AG04450 (cell line): ENCODE results near the gene TBC1D14. TPM values are rescaled to one million over a fixed set of nuclear protein-coding genes. Genes with fewer than 3 reads are reported as not detected.
A peak's percentile ranks its signal among the peaks of the same experiment; 100 is the strongest.

Experiments
- CTCF ChIA-PET: fragments of 300-600, 350-600 bp; formaldehyde crosslinking; extraction: SDS; loops from one replicate; lab custom pipeline; 2022; ENCODE audit warnings: antibody characterized with exemption, inconsistent platforms; lab: Charles Lee
- POLR2A ChIA-PET: fragments of 350-600 bp; formaldehyde crosslinking; extraction: SDS; loops from one replicate; lab custom pipeline; 2021; ENCODE audit warnings: antibody characterized with exemption, inconsistent platforms; lab: Yijun Ruan, JAX
- DNase-seq: peaks from one replicate; pipeline ENCODE4 v3.0.0-alpha.2; 2011; ENCODE audit warnings: low read depth, low spot score
- H3K27ac ChIP-seq: one replicate; pipeline ENCODE4 v1.5.1; 2012; ENCODE audit warnings: low read depth, low read length, control low read depth
- H3K27me3 ChIP-seq: one replicate; pipeline ENCODE4 v1.6.0; 2012; ENCODE audit warnings: low read length; ENCODE audit not compliant: control insufficient read depth, insufficient read depth
- H3K4me3 ChIP-seq: 2 replicates; pipeline ENCODE4 v1.5.1; 2011; ENCODE audit warnings: mild to moderate bottlenecking, low read depth, low read length, control low read depth
- H3K9me3 ChIP-seq: 2 replicates; pipeline ENCODE4 v1.5.1; 2012; ENCODE audit warnings: low read length; ENCODE audit not compliant: control insufficient read depth, insufficient read depth
- polyA plus RNA-seq: library from polyadenylated mRNA; depleted of rRNA; stranded (reverse); fragments of >200 nt; gene quantifications from 2 replicates; pipeline ENCODE4 v1.2.3, GENCODE V29; 2011
- TF ChIP-seq, protein P1 (sequence below): IDR thresholded peaks from 2 replicates; pipeline ENCODE4 v1.5.1; 2011; ENCODE audit warnings: low read depth, low read length, control low read depth, inconsistent platforms

TBC1D14 gene
- polyA plus RNA-seq, 1 experiment, result 46.3 TPM

- H3K27ac ChIP-seq, result no peak overlapping the region
- no peak for DNase-seq
- no peaks in the 10 kb centered on the region; the same call in 1 of the 2 replicates for H3K9me3 ChIP-seq
- POLR2A ChIA-PET, result interaction anchor here (0.6 to 0.7 kb wide), 2 partner anchors 8 to 23 kb away, joined by 4 to 7 read pairs; partner anchors contain the start of gene TADA2B
- TF ChIP-seq, protein P1, sequence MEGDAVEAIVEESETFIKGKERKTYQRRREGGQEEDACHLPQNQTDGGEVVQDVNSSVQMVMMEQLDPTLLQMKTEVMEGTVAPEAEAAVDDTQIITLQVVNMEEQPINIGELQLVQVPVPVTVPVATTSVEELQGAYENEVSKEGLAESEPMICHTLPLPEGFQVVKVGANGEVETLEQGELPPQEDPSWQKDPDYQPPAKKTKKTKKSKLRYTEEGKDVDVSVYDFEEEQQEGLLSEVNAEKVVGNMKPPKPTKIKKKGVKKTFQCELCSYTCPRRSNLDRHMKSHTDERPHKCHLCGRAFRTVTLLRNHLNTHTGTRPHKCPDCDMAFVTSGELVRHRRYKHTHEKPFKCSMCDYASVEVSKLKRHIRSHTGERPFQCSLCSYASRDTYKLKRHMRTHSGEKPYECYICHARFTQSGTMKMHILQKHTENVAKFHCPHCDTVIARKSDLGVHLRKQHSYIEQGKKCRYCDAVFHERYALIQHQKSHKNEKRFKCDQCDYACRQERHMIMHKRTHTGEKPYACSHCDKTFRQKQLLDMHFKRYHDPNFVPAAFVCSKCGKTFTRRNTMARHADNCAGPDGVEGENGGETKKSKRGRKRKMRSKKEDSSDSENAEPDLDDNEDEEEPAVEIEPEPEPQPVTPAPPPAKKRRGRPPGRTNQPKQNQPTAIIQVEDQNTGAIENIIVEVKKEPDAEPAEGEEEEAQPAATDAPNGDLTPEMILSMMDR, result no peak
- H3K4me3 ChIP-seq, result no peak overlapping the region
- no peaks in the 10 kb centered on the region for H3K27me3 ChIP-seq
- CTCF ChIA-PET, result interaction anchor here (2.9 to 6.5 kb wide), 3 partner anchors 23 to 92 kb away, joined by 16 to 44 read pairs (median 38); partner anchors contain the start of gene TADA2B
Measured at GRCh38 chr4:7066006-7066405, 156.4 kb downstream of the TBC1D14 start.

GRCh38 chr4:7066493-7066892, 156.9 kb downstream of the TBC1D14 start:
- POLR2A ChIA-PET, result interaction anchor here (0.7 to 3.3 kb wide), 4 partner anchors 21 to 191 kb away, joined by 3 to 27 read pairs (median 4); partner anchors contain the start of gene TADA2B

GRCh38 chr4:7067126-7067451, 157.5 kb downstream of the TBC1D14 start:
- ChIA-PET POLR2A (interaction anchor here (0.7 to 3.3 kb wide), 7 partner anchors 22 to 192 kb away, joined by 3 to 27 read pairs (median 3); partner anchors contain the start of gene TADA2B), CTCF (interaction anchor here (0.6 to 6.5 kb wide), 8 partner anchors 10 to 193 kb away, joined by 3 to 44 read pairs (median 4); partner anchors contain the start of gene TADA2B)
- Histone ChIP-seq H3K27ac (peak overlapping the region; percentile 21), H3K27me3 (peaks cover 6% of the 10 kb centered on the region), H3K4me3 (peak overlapping the region; percentile 87), H3K9me3 (no peaks in the 10 kb centered on the region; the same call in 1 of the 2 replicates)
- DNase-seq, result no peak
- TF ChIP-seq, protein P1, result no peak

More at GRCh38 chr4:7066493-7066892, 156.9 kb downstream of the TBC1D14 start:
- TF ChIP-seq, protein P1, result no peak
- no peak overlapping the region for H3K27ac ChIP-seq
- peak overlapping the region; percentile 87 for H3K4me3 ChIP-seq
- DNase-seq, result no peak
- H3K9me3 ChIP-seq, result no peaks in the 10 kb centered on the region; the same call in 1 of the 2 replicates
- CTCF ChIA-PET, result interaction anchor here (0.7 to 6.5 kb wide), 6 partner anchors 9 to 193 kb away, joined by 3 to 44 read pairs (median 10); partner anchors contain the start of gene TADA2B
- H3K27me3 ChIP-seq, result peaks cover under 1% of the 10 kb centered on the region

DNA sequence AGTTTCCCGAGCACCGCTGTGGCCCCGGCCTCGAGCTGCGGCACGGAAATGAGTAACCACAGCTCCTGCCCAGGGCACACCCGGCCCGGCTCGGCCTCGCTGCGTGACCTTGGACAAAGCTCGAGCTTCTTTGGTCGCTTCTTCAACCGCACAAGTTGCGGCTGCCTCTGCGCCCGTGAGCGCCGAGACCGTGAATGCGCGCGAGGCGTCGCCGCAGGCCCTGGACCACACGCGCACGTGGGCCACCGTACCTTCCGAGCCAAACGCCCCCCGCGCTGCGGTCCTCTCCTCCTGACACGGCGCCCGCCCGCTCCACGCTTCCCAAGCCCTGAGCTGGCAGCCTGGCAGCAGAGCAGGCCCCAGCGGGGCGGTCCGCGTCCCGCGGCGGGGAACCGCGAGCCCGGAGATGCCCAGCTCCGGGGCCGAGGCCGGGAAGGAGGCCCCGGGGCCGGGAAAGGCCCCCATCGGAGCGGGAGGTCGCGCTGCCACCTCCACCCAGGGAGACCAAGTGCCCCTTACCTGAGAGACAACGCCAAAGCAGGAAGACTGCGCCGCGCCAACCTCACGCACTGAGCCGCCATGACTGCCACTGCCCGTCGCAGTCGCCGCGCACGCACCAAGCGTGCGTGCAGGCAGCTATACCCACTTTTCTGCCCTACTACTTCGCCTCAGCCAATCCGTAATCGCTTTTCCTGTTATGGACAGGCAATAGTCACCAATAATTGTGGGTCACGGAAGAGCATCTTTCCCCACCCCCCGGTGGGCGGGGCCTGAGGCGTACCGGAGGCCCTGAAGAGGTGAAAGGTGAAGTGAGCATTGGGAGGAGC, 158.0 kb downstream of the TBC1D14 start, which contains the start of gene GRPEL1:
TSS of gene GRPEL1 (minus strand) at position 613 of the 827 bp plus-strand sequence. CDS start at position 581, 32 bp downstream.
- peak within 1 kb of the TSS; percentile 87 for H3K4me3 ChIP-seq
- H3K9me3 ChIP-seq, result no peaks in the 10 kb centered on the region; the same call in 1 of the 2 replicates
- ChIA-PET POLR2A (interaction anchor here (0.7 to 3.3 kb wide), 9 partner anchors 23 to 395 kb away, joined by 3 to 27 read pairs (median 3); partner anchors contain the start of gene TADA2B), CTCF (interaction anchor here (0.6 to 6.5 kb wide), 10 partner anchors 11 to 194 kb away, joined by 3 to 44 read pairs (median 4); partner anchors contain the start of gene TADA2B)
- TF ChIP-seq, protein P1, result no peak
- peaks cover 12% of the 10 kb centered on the region for H3K27me3 ChIP-seq
- peak; percentile 97 for DNase-seq
- H3K27ac ChIP-seq, result peak within 1 kb of the TSS; percentile 73
